GM19025 (cell line): ENCODE data around the gene PLEKHJ1.
"Not testable (repeated sequence)": the region's sequence is repeated elsewhere in the genome, so short reads cannot be mapped to it uniquely, and the experiment has no call there.

Experiments used
- ATAC-seq: cut with Tn5 transposase; IDR thresholded peaks from one replicate; pipeline ENCODE4 v1.9.1; 2021; ENCODE audit warnings: mild to moderate bottlenecking, low read depth, moderate library complexity; ENCODE audit not compliant: unreplicated experiment

PLEKHJ1 gene, protein sequence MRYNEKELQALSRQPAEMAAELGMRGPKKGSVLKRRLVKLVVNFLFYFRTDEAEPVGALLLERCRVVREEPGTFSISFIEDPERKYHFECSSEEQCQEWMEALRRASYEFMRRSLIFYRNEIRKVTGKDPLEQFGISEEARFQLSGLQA

GRCh38 chr19:2236314-2237050 is at the start of gene PLEKHJ1, which contains the start of gene SF3A2:
Gene PLEKHJ1, minus strand, starts transcription at chr19:2236329. Its CDS starts 81 bp downstream, at chr19:2236248.
Gene SF3A2, plus strand, starts transcription at chr19:2236824. Its CDS starts 6,595 bp downstream, at chr19:2243419.
- ATAC-seq, result peak; percentile 70

- ATAC-seq, result no peak
Measured at GRCh38 chr19:2283835-2284507, 47.8 kb upstream of the PLEKHJ1 start.

- no peak for ATAC-seq
Measured at GRCh38 chr19:2282862-2283237, 46.7 kb upstream of the PLEKHJ1 start.

GRCh38 chr19:2282062-2282861 is 46.1 kb upstream of the PLEKHJ1 start, which contains the start of gene PEAK3:
Gene PEAK3, minus strand, starts transcription at chr19:2282175. Its CDS starts 1,244 bp downstream, at chr19:2280931.
- no peak for ATAC-seq

DNA sequence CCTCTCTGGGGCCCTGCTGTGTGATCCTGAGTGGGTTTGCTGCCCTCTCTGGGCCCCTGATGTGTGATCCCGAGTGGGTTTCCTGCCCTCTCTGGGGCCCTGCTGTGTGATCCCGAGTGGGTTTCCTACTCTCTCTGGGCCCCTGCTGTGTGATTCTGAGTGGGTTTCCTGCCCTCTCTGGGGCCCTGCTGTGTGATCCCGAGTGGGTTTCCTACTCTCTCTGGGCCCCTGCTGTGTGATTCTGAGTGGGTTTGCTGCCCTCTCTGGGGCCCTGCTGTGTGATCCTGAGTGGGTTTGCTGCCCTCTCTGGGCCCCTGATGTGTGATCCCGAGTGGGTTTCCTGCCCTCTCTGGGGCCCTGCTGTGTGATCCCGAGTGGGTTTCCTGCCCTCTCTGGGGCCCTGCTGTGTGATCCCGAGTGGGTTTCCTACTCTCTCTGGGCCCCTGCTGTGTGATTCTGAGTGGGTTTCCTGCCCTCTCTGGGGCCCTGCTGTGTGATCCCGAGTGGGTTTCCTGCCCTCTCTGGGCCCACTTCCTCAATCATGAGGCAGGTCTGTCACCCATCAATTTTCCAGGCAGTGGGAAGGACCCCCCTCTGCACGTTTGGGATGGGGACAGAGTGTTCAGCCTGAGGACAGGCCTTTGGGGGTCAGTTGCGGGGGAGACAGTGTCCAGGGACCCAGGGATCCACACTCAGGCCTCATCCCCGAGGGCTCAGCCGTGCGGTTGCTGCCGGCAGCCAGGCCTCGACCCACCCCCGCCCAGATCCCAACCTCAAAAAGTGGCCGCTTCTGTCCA is 45.3 kb upstream of the PLEKHJ1 start:
- not testable (repeated sequence) for ATAC-seq

DNA sequence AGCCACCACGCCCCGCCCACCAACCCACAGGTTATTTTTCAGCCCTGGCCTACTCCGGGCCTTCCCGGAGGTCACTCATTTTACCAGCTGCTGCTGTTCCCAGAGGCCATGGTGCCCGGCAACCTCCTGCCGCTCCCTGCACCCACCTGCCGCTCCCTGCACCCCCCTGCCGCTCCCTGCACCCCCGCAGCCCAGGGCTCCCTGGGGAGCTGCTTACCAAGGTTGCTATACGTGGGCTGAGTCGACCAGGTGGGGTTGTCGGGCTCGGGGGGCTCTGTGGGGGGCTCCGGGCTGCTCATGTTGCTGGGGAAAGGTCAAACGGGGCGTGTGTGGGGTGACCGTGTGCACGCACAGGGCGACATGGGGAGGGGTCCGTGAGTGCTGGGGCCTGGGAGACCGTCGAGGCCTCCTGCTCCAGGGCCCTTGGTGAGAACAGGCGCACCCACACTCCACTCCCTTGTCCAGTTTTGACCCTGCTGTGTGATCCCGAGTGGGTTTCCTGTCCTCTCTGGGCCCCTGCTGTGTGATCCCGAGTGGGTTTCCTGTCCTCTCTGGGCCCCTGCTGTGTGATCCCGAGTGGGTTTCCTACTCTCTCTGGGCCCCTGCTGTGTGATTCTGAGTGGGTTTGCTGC is 44.6 kb upstream of the PLEKHJ1 start:
- no peak for ATAC-seq

DNA sequence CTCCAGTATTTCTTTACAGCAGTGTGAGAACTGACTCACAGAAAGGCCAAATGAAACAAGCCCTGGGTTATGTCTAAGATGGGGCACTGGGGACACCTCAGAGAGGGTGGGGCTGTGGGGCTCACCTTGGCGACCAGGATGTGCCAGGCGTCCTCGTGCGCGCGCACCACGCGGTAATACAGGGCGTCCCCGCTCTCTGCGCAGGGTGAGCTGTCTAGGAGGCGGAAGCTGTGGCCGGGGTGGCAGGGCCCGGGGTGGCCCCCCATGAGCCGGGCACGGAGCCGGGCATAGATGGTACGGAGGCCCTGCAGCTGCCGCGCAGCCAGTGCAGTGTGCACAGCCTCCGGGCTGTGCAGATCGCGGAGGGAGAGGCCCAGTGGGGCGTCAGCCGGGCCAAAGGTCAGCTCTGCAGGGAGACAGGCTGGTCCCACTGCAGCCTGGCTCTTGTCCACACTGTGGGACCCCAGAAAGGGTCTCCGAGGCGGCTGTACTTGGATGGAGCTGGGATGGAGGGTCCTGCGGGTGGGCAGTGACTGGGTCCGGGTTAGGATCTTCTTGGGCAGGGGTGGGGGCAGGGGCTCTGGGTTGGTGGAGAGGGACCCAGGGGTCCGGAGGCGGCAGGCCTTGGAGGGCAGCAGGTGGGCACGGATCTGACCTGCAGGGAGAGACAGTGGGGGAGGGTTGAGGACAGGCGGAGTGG is 42.5 kb upstream of the PLEKHJ1 start:
- ATAC-seq, result no peak

DNA sequence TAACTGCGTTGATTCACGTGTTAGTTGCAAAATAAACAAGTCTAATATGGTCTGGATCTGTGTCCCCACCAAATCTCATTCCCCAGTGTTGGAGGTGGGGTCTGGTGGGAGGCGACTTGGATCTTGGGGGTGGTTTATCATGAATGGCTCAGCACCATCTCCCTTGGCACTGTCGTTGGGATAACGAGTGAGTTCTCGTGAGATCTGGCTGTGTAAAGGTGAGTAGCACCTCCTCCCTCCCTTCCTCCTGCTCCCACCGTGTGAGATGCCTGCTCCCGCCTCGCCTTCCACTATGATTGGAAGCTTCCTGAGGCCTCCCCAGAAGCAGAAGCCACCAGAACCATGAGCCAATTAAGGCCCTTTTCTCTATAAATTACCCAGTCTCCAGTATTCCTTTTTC is 41.0 kb upstream of the PLEKHJ1 start:
- ATAC-seq, result no peak

- no peak for ATAC-seq
Measured at GRCh38 chr19:2276429-2276986, 40.4 kb upstream of the PLEKHJ1 start.

DNA sequence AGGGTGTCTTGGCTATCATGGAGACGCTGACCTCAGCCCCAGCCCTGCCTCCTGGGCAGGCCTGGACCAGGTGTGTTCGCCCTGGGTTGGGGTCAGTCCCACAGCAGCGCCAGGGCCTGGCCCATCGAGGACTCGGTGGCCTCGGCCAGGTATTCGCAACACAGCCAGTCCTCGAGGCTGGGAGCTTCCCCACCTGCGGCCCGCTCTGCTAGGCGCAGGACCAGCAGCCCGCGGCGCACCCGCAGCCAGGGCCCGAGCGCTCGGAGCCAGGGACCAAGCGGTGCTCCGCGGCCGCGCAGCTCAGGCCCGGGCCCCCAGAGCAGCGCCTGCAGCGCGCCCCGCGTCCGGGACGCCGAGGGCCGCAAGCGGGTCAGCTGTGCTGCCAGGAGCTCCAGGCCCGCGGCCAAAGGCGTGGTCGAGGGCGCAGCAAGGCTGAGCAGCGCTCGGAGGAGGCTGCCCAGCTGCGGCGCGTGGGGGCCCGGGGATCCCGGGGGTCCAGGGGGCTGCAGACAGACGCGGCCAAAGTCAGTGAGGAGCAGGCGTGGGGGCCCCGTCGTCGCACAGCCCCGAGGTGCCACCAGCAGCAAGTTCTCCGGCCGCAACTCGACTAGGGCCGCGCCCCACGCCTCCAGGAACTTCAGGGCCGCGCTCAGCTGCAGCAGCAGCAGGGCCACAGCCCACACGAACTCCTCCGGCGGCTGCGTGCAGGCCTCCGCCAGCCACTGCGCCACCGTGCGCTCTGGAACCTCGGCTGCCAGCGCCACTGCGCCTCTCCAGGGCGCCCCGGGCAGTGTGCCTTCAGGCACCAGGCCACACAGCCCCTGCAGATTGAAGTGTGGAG is 39.7 kb upstream of the PLEKHJ1 start:
- no peak for ATAC-seq

DNA sequence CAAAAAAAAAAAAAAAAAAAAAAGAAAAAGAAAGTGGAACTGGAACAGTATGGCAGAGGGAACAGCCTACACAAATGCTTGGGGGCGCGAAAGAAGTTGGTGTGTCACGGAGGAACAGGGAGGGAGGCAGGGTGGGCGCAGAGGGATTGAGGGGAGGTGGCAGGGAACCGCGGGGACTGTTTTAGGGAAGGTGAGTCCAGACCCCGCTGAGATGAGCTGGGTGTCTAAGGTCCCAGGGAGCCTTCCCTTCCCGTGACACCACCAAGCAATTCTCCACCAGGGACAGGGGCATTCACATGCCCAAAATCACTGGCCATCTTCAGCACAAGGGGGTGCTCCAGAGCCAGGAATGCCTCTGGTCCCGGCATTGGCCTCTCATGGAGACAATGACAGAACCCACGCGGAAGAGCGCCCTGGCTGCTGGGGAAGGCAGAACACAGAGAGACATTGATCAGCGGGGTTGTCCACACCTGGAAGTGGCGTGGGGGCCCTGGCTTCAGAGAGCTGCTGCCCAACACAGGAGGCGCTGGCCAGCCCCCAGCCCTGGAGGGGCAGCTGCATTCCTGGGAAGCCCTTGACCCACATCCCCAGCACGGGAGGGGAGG is 38.9 kb upstream of the PLEKHJ1 start:
- no peak for ATAC-seq

- ATAC-seq, result no peak
Measured at GRCh38 chr19:2274185-2274711, 38.1 kb upstream of the PLEKHJ1 start.

GRCh38 chr19:2273356-2274184 is 37.4 kb upstream of the PLEKHJ1 start:
- no peak for ATAC-seq

- no peak for ATAC-seq
Measured at GRCh38 chr19:2271234-2272103, 35.3 kb upstream of the PLEKHJ1 start.
